ENCODE measurements around the gene COLEC12.

GRCh38 chr18:515838-516237, 15.3 kb upstream of the COLEC12 start:
- TF ChIP-seq, protein P1, sequence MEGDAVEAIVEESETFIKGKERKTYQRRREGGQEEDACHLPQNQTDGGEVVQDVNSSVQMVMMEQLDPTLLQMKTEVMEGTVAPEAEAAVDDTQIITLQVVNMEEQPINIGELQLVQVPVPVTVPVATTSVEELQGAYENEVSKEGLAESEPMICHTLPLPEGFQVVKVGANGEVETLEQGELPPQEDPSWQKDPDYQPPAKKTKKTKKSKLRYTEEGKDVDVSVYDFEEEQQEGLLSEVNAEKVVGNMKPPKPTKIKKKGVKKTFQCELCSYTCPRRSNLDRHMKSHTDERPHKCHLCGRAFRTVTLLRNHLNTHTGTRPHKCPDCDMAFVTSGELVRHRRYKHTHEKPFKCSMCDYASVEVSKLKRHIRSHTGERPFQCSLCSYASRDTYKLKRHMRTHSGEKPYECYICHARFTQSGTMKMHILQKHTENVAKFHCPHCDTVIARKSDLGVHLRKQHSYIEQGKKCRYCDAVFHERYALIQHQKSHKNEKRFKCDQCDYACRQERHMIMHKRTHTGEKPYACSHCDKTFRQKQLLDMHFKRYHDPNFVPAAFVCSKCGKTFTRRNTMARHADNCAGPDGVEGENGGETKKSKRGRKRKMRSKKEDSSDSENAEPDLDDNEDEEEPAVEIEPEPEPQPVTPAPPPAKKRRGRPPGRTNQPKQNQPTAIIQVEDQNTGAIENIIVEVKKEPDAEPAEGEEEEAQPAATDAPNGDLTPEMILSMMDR (IDR thresholded peaks at IDR 0.05), result no peak
- TF ChIP-seq EP300 (IDR thresholded peaks at IDR 0.05), result no peak
